Breast epithelium (tissue), 3 donors: Measurements from ENCODE around the gene ZNF750.

Source experiments
- CTCF ChIP-seq, 3 donors: fragments of 450-650 bp; IDR thresholded peaks; one replicate each; pipeline ENCODE4 v1.5.1; 2016 to 2017; ENCODE audit warnings: antibody characterized with exemption in 3 of 3, mild to moderate bottlenecking in 3 of 3, moderate library complexity in 3 of 3
- POLR2A ChIP-seq: fragments of 450-650 bp; IDR thresholded peaks from one replicate; pipeline ENCODE4 v1.6.1; 2016; ENCODE audit warnings: antibody characterized with exemption, mild to moderate bottlenecking, moderate library complexity
- POLR2AphosphoS5 ChIP-seq, 3 donors: sonication (generic); formaldehyde crosslinking; IDR thresholded peaks; one replicate each; pipeline ENCODE4 v1.6.1; 2017; ENCODE audit warnings: antibody characterized with exemption in 3 of 3

- no peak for TF ChIP-seq POLR2AphosphoS5 (IDR thresholded peaks at IDR 0.05)
- no peak for TF ChIP-seq CTCF (IDR thresholded peaks at IDR 0.05)
- no peak for TF ChIP-seq POLR2A
Measured at GRCh38 chr17:82882715-82883418, 43.0 kb upstream of the ZNF750 start.
